HepG2 (cell line): ENCODE measurements around the gene ZBTB46. TPM values are rescaled to one million over a fixed set of nuclear protein-coding genes. Genes with fewer than 3 reads are reported as not detected.
A peak's percentile ranks its signal among the peaks of the same experiment; 100 is the strongest.

Source experiments
- DNMT3B ChIP-seq: conservative IDR thresholded peaks from 2 replicates; pipeline ENCODE4 v1.6.1; 2016; ENCODE audit warnings: missing biosample characterization, control low read depth
- FOSL2 ChIP-seq: sonication (generic); formaldehyde crosslinking; IDR thresholded peaks from 2 replicates; pipeline ENCODE4 v1.4.0; 2020; ENCODE audit warnings: missing genetic modification reagents
- KAT7 ChIP-seq: IDR thresholded peaks from 2 replicates; pipeline ENCODE4 v1.6.1; 2018; ENCODE audit warnings: borderline replicate concordance, missing compliant biosample characterization
- PAWR ChIP-seq: sonication (generic); formaldehyde crosslinking; IDR thresholded peaks from 2 replicates; pipeline ENCODE4 v1.4.0; 2020; ENCODE audit warnings: missing genetic modification reagents, mild to moderate bottlenecking, borderline replicate concordance
- POLR2G ChIP-seq: fragments of 200-400 bp; formaldehyde crosslinking; IDR thresholded peaks from 2 replicates; pipeline ENCODE4 v1.6.1; 2018; ENCODE audit warnings: mild to moderate bottlenecking, low read depth, low read length, moderate library complexity
- RFX5 ChIP-seq: IDR thresholded peaks from 2 replicates; pipeline ENCODE4 v1.6.1; 2011; ENCODE audit warnings: low read depth, low read length, improper control_type of control experiment
- SAFB2 ChIP-seq: sonication (generic); formaldehyde crosslinking; IDR thresholded peaks from 2 replicates; pipeline ENCODE4 v1.5.1; 2020; ENCODE audit warnings: missing genetic modification reagents, low read depth, mild to moderate bottlenecking, borderline replicate concordance
- ZKSCAN5 ChIP-seq: sonication (generic); formaldehyde crosslinking; IDR thresholded peaks from 2 replicates; pipeline ENCODE4 v1.5.1; 2020; ENCODE audit warnings: mild to moderate bottlenecking, missing genetic modification reagents
- ZNF234 ChIP-seq: sonication (generic); formaldehyde crosslinking; conservative IDR thresholded peaks from 2 replicates; pipeline ENCODE4 v1.5.1; 2020; ENCODE audit warnings: mild to moderate bottlenecking, missing genetic modification reagents
- ZNF292 ChIP-seq: sonication (generic); formaldehyde crosslinking; IDR thresholded peaks from 2 replicates; pipeline ENCODE4 v1.8.1; 2022; ENCODE audit warnings: mild to moderate bottlenecking, low read depth, missing genetic modification reagents, borderline replicate concordance
- ZNF619 ChIP-seq: sonication (generic); formaldehyde crosslinking; IDR thresholded peaks from 2 replicates; pipeline ENCODE4 v1.4.0; 2020; ENCODE audit warnings: mild to moderate bottlenecking, missing genetic modification reagents
- ZNF776 ChIP-seq: sonication (generic); formaldehyde crosslinking; IDR thresholded peaks from 2 replicates; pipeline ENCODE4 v1.4.0; 2020; ENCODE audit warnings: mild to moderate bottlenecking, missing genetic modification reagents
- ZNF780A ChIP-seq: sonication (generic); formaldehyde crosslinking; IDR thresholded peaks from 2 replicates; pipeline ENCODE4 v1.8.0; 2022; ENCODE audit warnings: mild to moderate bottlenecking, missing genetic modification reagents, moderate library complexity
- polyA plus RNA-seq, 8 experiments: library from polyadenylated mRNA; depleted of rRNA in 3 of 8; stranded (reverse) in 7 of 8; unstranded in 1 of 8; fragments of >200 nt; fragmentation: Illumina TruSeq in 4 of 8; extraction: Trizol in 4 of 8; gene quantifications; 2 replicates each; pipeline versions ENCODE4 v1.2.1 to v1.2.3, GENCODE V29; 2011 to 2016; ENCODE audit warnings: low read depth in 4 of 8, missing spikeins in 1 of 8, mixed read lengths in 1 of 8; ENCODE audit not compliant: insufficient read depth in 1 of 8
- total RNA-seq, 5 experiments: library from RNA; depleted of rRNA; stranded (reverse); fragments of >200 nt; fragmentation: Illumina TruSeq; extraction: Trizol; gene quantifications; 2 replicates each; pipeline ENCODE4 v1.2.3, GENCODE V29; 2016; ENCODE audit warnings: low read depth in 1 of 5
- TF ChIP-seq, protein P1 (sequence below): sonication (generic); formaldehyde crosslinking; IDR thresholded peaks from 2 replicates; pipeline ENCODE4 v1.9.0; 2022; ENCODE audit warnings: low read depth, missing genetic modification reagents
- TF ChIP-seq, protein P2 (sequence below): sonication (generic); formaldehyde crosslinking; IDR thresholded peaks from 2 replicates; pipeline ENCODE4 v1.8.0; 2022; ENCODE audit warnings: low read depth, missing genetic modification reagents
- TF ChIP-seq, protein P3 (sequence below): sonication (generic); formaldehyde crosslinking; IDR thresholded peaks from 2 replicates; pipeline ENCODE4 v1.4.0; 2020; ENCODE audit warnings: missing genetic modification reagents
- TF ChIP-seq, protein P4 (sequence below): sonication (generic); formaldehyde crosslinking; IDR thresholded peaks from 2 replicates; pipeline ENCODE4 v1.4.0; 2020; ENCODE audit warnings: missing genetic modification reagents
- TF ChIP-seq, protein P5 (sequence below): sonication (generic); formaldehyde crosslinking; IDR thresholded peaks from 2 replicates; pipeline ENCODE4 v1.5.1; 2020; ENCODE audit warnings: missing genetic modification reagents, mild to moderate bottlenecking, borderline replicate concordance

ZBTB46 gene
- total and polyA plus RNA-seq, 2 of the 13 experiments (the other 11 are each of a cell fraction or from before 2014, with no cell fraction given), result 1.6 to 13.5 TPM

DNA sequence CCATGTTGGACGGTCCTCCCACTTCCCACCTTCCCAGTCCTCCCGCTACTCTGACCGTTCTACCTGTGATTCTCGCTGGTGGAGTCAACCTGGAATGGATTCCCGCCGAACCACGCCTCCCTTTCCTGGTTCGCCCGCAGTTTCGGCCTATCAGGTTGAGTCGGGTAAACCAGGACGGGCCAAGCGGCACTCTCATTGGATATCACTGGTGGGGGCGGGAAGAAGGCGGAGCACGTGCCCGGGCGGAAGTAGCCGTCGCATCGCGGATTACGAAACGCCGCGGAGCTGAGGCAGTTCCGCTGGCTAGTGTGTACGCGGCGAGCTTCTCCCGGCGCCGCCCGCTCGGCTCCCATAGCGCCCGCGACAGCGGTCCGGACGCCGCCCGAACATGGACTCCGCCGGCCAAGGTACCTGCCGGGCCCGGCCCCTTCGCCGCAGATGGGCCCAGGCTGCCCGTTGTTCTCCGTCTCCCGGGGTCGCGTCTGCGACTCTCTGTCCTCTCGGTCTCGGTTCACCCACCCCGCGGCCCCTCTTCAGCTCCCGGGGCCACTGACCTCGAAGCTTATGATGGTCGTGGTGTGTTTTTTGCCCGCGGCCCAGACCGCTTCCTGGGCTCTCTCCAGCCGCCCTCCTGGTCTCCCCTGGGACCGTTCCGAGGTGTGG lies 34.0 kb upstream of the ZBTB46 start, which contains the start of gene TPD52L2 (continued):
- TF ChIP-seq ZNF234 (CRISPR knock-in tag) (peak; percentile 97), DNMT3B (peak; percentile 68; the same call in 1 of the 2 replicates), ZNF619 (CRISPR knock-in tag) (peak; percentile 93), PAWR (CRISPR knock-in tag) (peak; percentile 90; the same call in 1 of the 2 replicates), FOSL2 (CRISPR knock-in tag) (peak; percentile 76), KAT7 (CRISPR knock-in tag) (peak; percentile 17; the same call in 1 of the 2 replicates), ZNF292 (CRISPR knock-in tag) (no peak), ZKSCAN5 (peak; percentile 63; the same call in 1 of the 2 replicates), SAFB2 (peak; percentile 99), POLR2G (peak; percentile 98), RFX5 (peak; percentile 66), ZNF776 (peak; percentile 91; the same call in 1 of the 2 replicates), ZNF780A (CRISPR knock-in tag) (peak; percentile 97)
- TF ChIP-seq, protein P1, sequence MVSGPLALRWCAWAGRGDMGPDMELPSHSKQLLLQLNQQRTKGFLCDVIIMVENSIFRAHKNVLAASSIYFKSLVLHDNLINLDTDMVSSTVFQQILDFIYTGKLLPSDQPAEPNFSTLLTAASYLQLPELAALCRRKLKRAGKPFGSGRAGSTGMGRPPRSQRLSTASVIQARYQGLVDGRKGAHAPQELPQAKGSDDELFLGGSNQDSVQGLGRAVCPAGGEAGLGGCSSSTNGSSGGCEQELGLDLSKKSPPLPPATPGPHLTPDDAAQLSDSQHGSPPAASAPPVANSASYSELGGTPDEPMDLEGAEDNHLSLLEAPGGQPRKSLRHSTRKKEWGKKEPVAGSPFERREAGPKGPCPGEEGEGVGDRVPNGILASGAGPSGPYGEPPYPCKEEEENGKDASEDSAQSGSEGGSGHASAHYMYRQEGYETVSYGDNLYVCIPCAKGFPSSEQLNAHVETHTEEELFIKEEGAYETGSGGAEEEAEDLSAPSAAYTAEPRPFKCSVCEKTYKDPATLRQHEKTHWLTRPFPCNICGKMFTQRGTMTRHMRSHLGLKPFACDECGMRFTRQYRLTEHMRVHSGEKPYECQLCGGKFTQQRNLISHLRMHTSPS (CRISPR knock-in tag), result 0 out of 2 replicates have a peak, but pooled peaks have one; percentile 37
- TF ChIP-seq, protein P2, sequence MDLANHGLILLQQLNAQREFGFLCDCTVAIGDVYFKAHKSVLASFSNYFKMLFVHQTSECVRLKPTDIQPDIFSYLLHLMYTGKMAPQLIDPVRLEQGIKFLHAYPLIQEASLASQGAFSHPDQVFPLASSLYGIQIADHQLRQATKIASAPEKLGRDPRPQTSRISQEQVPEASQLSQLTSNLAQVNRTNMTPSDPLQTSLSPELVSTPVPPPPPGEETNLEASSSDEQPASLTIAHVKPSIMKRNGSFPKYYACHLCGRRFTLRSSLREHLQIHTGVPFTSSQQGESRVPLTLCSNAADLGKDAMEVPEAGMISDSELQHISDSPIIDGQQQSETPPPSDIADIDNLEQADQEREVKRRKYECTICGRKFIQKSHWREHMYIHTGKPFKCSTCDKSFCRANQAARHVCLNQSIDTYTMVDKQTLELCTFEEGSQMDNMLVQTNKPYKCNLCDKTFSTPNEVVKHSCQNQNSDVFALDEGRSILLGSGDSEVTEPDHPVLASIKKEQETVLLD, result peak; percentile 93
- TF ChIP-seq, protein P3, sequence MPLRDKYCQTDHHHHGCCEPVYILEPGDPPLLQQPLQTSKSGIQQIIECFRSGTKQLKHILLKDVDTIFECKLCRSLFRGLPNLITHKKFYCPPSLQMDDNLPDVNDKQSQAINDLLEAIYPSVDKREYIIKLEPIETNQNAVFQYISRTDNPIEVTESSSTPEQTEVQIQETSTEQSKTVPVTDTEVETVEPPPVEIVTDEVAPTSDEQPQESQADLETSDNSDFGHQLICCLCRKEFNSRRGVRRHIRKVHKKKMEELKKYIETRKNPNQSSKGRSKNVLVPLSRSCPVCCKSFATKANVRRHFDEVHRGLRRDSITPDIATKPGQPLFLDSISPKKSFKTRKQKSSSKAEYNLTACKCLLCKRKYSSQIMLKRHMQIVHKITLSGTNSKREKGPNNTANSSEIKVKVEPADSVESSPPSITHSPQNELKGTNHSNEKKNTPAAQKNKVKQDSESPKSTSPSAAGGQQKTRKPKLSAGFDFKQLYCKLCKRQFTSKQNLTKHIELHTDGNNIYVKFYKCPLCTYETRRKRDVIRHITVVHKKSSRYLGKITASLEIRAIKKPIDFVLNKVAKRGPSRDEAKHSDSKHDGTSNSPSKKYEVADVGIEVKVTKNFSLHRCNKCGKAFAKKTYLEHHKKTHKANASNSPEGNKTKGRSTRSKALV (CRISPR knock-in tag), result peak; percentile 76; the same call in 1 of the 2 replicates
- TF ChIP-seq, protein P4, sequence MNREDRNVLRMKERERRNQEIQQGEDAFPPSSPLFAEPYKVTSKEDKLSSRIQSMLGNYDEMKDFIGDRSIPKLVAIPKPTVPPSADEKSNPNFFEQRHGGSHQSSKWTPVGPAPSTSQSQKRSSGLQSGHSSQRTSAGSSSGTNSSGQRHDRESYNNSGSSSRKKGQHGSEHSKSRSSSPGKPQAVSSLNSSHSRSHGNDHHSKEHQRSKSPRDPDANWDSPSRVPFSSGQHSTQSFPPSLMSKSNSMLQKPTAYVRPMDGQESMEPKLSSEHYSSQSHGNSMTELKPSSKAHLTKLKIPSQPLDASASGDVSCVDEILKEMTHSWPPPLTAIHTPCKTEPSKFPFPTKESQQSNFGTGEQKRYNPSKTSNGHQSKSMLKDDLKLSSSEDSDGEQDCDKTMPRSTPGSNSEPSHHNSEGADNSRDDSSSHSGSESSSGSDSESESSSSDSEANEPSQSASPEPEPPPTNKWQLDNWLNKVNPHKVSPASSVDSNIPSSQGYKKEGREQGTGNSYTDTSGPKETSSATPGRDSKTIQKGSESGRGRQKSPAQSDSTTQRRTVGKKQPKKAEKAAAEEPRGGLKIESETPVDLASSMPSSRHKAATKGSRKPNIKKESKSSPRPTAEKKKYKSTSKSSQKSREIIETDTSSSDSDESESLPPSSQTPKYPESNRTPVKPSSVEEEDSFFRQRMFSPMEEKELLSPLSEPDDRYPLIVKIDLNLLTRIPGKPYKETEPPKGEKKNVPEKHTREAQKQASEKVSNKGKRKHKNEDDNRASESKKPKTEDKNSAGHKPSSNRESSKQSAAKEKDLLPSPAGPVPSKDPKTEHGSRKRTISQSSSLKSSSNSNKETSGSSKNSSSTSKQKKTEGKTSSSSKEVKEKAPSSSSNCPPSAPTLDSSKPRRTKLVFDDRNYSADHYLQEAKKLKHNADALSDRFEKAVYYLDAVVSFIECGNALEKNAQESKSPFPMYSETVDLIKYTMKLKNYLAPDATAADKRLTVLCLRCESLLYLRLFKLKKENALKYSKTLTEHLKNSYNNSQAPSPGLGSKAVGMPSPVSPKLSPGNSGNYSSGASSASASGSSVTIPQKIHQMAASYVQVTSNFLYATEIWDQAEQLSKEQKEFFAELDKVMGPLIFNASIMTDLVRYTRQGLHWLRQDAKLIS (CRISPR knock-in tag), result no peak; the same call in none of the 2 replicates
- TF ChIP-seq, protein P5, sequence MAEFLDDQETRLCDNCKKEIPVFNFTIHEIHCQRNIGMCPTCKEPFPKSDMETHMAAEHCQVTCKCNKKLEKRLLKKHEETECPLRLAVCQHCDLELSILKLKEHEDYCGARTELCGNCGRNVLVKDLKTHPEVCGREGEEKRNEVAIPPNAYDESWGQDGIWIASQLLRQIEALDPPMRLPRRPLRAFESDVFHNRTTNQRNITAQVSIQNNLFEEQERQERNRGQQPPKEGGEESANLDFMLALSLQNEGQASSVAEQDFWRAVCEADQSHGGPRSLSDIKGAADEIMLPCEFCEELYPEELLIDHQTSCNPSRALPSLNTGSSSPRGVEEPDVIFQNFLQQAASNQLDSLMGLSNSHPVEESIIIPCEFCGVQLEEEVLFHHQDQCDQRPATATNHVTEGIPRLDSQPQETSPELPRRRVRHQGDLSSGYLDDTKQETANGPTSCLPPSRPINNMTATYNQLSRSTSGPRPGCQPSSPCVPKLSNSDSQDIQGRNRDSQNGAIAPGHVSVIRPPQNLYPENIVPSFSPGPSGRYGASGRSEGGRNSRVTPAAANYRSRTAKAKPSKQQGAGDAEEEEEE (CRISPR knock-in tag), result peak; percentile 77
